VCaP (cell line): ENCODE results near the gene SNRNP200.

Experiments
- H3K27ac ChIP-seq: fragments of 450-650 bp; 2 replicates; pipeline ENCODE4 v1.5.1; 2017
- TF ChIP-seq, protein P1 (sequence below): fragments of 450-650 bp; conservative IDR thresholded peaks from 2 replicates; pipeline ENCODE4 v1.5.1; 2017; ENCODE audit warnings: mild to moderate bottlenecking, moderate library complexity

The SNRNP200 gene

DNA sequence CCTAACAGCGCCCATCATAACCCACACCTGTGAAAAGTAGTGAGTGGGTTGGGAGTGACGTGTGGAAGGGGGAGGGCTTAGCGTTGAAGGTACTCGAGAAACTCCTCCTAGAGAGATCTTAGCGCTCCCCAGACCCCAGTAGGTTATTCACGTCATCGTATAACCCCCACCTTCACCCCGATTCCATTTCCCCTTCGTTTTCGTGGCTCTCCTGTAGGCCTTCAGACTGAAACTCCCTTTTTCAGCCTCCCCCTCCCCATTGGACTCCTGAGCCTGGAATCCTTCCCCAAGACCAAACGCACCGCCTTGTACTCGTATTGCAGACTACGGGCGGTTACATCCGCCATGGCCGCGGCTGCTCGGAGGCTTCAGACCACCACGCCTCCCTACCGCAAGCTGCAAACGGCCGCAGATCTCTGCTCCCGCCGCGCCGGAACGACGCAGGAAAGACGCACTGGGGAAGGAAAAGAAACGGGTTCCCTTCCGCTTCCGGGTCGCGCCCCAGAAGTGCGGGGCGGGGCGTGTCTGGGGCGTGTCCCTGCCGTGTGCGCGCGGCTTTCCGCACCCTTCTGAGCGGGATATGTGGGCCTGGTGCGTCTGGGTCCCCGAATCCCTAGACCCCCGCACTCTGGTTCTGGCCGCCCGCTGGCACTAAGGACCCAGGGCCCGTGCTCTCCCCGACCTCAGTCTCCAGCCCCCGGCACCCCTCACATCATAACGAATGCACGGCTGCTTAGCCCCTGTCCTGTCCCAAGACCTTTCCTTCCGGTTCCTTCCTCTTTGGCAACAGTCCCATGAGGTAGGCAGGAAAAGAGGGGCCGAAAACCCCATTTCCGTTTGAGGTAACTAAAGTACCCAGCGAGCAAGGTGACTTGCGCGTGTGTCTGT lies at the start of gene SNRNP200:
TSS of gene SNRNP200 (minus strand) at position 456 of the 888 bp plus-strand sequence. CDS start at position 347, 109 bp downstream.
- peak within 1 kb of the TSS; percentile 94 for H3K27ac ChIP-seq
- TF ChIP-seq, protein P1, sequence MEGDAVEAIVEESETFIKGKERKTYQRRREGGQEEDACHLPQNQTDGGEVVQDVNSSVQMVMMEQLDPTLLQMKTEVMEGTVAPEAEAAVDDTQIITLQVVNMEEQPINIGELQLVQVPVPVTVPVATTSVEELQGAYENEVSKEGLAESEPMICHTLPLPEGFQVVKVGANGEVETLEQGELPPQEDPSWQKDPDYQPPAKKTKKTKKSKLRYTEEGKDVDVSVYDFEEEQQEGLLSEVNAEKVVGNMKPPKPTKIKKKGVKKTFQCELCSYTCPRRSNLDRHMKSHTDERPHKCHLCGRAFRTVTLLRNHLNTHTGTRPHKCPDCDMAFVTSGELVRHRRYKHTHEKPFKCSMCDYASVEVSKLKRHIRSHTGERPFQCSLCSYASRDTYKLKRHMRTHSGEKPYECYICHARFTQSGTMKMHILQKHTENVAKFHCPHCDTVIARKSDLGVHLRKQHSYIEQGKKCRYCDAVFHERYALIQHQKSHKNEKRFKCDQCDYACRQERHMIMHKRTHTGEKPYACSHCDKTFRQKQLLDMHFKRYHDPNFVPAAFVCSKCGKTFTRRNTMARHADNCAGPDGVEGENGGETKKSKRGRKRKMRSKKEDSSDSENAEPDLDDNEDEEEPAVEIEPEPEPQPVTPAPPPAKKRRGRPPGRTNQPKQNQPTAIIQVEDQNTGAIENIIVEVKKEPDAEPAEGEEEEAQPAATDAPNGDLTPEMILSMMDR: no peak

DNA sequence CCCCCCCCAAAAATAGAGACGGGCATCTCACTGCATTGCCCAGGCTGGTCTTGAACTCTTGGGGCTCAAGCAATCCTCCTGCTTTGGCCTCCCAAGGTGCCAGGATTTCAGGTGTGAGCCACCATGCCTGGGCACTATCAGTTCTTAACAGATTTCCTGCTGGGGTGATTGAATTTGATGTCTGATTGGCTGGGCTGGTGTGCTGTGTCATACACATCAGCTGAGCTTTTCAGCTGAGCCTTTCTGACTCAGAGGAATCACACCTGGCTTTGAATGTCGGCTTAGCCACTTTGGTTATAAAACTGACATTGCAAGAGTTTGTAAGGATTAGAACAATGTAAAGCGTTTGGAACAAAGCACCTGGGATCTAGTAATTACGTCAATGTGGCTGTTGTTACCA lies 49.1 kb upstream of the SNRNP200 start:
- H3K27ac ChIP-seq: no peak overlapping the region
- TF ChIP-seq, protein P1: no peak

DNA sequence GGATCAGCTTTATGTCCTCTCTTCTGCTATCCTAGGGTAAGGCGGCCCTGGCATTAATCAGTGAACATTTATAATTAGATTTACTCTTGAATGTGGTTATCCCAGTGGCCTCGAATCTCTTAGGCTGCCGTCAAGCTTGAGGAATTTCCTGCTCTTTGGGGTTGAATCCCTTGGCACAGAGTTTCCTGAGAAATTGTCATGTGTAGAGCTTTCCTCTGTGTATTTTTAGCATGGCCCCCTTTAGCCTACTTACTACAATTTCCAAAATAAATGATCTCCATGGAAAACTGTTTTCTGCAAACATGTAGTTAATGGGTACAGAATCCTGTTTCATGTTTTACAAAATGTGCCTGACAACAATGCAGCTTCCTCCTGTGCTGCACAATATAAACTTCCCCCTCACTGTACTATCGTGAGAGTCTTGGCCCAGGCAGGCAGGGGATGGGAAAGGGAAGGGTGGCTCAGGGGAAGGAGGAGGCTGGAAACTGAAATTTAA lies 48.3 kb upstream of the SNRNP200 start:
- no peak overlapping the region for H3K27ac ChIP-seq
- TF ChIP-seq, protein P1: no peak

DNA sequence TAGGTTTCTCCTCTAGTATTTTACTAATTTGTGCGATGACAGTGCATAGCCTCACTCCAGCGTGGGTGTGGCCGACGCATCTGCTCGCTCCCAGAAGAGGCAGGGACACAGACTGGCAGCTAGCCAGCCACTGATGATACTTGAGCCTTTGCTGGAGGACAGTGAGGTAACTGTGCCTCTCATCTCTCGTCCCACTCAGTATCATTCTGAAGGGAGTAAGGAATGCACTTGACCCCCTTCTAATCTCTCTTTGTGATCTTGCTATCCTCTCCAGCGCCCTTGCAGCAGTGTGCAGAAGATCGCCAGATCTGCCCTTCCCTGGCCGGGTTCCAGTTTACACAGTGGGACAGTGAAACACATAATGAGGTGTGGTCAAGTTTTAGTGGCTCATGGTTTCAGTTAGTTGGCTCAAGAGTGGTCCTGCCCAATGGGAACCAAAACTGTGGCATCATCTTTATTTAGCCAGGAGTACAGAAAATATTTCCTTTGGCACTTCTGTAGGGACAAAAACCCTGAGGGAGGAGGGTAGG lies 47.8 kb upstream of the SNRNP200 start:
- TF ChIP-seq, protein P1: no peak
- H3K27ac ChIP-seq: no peak overlapping the region

DNA sequence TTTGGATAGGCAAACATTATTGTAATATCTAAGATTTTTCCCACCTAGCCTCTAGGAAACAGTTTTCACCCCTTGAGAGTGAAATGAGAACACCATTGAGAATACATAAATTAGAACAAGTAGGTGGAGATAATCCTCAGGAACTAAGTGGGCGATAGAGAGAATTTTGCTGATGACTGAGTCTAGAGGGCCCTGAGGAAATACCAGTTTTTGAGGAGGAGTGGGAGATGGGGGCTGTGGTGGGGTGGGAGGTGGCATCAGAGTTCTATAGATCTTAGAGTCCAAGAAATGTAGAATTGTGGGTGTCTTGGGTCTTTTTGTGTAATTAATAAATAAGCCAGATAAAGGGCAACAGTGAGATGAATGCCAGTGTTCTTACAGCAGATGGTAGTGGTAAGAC lies 42.0 kb upstream of the SNRNP200 start:
- no peak overlapping the region for H3K27ac ChIP-seq
- TF ChIP-seq, protein P1: no peak

DNA sequence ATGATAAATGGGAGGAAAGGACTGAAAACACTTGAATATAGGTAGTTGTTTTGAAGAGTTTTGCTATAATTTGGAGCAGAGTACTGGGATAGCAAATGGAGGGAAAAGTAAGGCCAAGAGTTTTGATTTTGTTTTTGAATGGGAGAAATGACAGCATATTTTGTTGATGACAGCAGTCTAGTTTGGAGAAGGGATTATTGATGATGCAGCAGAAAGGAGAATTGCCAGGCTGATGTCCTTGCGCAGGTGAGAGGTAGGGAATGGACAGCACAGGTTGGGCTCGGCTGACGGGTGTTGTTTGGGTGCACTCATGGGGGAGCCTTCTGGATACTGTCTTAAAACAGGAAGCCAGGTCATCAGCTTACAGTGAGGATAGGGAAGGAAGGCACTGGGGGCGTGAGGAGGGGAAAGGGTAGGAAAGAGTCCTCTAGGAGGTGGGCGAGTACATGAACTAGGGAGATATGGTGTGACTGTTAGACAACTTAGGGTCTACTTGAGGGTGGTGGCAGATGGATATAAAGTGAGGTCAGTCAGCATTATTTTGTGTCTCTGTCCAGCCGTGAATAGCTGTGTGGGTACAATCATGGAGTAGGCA lies 40.6 kb upstream of the SNRNP200 start:
- no peak overlapping the region for H3K27ac ChIP-seq
- TF ChIP-seq, protein P1: no peak

DNA sequence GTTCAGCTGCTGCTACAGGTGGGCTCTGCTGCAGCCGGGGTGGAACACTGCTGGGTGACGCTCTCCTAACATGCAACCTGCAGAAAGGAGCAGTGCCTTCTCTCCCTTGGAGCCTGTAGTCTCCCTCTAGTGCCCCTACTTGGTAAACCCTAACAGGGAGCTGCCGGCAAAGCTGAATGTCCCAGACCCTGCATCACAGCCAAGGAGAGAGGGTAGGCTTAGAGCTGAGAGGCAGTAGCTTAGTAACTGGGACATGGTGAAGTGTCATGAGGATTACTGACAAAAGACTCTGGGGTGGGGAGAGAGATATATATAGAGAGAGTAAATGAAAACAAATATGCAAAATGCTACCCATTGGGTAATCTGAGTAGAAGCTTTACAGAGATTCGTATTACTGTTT lies 40.1 kb upstream of the SNRNP200 start:
- TF ChIP-seq, protein P1: no peak
- no peak overlapping the region for H3K27ac ChIP-seq
